HG02798 (cell line): Measurements from ENCODE around the gene AKIRIN2.

ENCODE experiments used
- ATAC-seq: cut with Tn5 transposase; IDR thresholded peaks from one replicate; pipeline ENCODE4 v1.9.1; 2021; ENCODE audit warnings: mild to moderate bottlenecking; ENCODE audit not compliant: unreplicated experiment, poor library complexity

The AKIRIN2 gene

DNA sequence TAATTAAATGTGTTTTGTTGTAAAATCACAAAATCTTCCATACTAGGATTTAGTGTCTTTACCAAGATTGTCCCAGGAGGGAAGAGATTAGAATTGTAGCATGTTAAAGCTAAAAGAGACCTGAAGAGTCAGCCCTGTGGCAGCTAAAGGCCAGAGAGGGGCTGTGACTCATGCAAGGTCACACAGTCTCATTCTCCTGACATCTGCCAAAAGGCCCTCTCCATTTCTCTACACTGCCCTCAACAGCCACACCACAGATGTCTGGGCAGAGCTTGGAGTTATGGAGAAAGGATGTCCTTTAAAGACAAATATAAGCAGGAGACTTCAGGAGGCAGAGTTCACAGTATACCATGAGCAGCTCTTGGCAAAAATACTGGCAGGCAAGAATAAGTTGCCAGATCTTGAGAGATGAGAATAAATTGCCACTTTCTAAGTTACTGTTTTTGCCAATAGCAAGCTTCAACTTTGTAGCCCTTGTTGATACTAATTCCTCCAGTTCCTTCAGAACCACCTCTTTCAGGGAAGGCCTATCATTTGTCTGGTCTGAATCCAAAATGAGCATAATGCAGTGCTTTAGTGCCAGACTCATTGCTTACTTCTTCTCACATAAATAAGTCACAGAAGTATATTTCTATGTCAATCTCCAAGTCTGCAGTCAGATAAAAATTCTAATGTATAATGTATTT lies 41.7 kb downstream of the AKIRIN2 start:
- ATAC-seq: no peak

DNA sequence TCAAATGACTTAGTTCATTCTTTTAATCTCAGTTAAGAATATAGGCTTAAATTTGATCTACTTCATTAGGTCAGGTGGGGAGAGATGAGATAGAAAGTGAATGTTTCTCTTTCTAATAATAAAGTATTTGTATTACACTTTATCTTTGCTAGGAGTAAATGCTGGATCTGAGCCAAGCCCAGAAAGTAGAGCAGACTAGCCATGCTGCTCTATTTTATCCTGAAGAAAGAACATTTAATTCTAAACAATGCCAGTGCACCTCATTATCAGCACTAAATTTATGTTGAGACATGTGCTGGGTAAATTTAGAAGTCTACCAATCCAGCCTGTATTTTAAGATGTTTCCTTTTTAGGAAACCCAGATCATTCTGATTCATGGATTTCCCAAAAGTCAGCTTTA lies 43.5 kb downstream of the AKIRIN2 start:
- no peak for ATAC-seq

DNA sequence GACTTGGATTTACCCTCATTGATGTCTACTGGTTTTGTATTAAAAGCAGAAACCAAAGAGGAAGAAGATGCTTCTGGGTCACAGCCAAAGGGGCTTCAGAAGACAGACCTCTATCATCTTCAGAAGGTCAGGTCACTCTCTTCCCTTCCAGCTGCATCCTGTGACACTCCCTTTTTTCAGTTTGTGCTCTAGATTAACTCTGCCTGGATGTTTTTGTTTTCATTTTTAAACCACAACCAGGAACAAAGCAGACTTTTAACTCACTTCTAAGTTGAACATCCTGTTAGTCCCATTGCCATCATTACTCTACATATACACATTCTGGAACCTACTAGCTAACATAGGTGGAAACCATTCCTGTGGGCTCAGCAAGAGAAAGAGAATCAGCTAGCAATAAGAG lies 45.2 kb downstream of the AKIRIN2 start:
- ATAC-seq: peak; percentile 53

DNA sequence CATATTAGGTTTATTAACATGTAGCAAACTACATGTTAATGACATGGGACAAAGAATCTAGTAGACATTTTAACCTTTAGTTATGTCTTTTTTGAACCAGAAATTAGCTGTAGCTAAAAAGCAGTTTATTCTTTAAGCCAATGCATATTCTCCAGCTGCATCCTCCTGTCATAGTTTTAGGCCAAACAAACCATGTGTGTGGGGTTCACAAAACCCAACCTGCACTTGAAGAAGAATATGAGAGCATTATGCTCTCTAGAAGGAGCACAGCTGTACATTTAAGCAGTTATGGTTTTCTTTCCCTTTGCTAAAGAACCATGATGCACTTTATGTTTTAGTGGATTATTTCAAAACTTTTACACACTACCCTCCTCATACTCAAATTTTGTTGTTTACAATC lies 46.2 kb downstream of the AKIRIN2 start:
- ATAC-seq: no peak

DNA sequence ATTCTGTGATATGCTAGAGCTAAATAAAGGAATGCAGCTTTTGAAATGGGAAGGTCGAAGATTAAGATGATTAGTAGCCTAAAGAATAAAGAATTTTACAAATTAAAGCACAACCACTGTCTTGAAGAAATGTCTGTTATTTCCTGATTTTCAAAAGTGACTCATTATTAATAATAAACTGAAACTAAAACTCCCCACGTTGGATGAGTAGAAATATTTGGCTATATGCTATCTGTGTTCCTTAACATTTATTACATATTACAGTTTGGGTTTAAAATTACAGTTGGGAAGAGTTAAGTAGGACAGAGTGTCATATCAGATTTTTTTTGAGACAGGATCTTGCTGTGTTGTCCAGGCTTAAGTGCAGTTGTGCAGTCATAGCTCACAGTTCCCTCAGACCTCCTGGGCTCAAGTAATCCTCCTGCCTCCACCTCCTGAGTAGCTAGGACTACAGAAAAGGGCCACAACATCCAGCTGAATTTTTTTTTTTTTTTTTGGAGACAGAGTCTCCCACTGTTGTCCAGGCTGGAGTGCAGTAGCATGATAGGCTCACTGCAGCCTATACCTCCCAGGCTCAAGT lies 47.1 kb downstream of the AKIRIN2 start:
- no peak for ATAC-seq

DNA sequence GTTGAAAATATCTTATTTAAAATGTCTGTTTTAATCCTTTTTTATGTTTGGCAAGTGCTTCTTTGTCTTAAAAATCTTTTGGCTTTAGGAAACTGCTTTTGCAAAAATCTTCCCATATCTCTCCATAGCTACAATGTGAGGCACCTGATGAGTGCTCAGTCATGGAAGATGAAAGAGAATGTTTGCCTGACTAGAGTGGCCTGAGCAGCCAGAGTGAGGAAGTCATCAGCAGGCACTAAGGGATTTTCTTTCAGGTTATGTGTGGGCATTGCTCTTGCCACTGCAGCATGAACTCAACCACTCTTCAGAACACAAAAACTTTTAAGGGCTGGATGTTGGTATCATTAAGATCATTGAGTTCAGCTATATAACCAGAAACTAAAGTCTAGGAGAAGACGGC lies 47.9 kb downstream of the AKIRIN2 start:
- no peak for ATAC-seq

DNA sequence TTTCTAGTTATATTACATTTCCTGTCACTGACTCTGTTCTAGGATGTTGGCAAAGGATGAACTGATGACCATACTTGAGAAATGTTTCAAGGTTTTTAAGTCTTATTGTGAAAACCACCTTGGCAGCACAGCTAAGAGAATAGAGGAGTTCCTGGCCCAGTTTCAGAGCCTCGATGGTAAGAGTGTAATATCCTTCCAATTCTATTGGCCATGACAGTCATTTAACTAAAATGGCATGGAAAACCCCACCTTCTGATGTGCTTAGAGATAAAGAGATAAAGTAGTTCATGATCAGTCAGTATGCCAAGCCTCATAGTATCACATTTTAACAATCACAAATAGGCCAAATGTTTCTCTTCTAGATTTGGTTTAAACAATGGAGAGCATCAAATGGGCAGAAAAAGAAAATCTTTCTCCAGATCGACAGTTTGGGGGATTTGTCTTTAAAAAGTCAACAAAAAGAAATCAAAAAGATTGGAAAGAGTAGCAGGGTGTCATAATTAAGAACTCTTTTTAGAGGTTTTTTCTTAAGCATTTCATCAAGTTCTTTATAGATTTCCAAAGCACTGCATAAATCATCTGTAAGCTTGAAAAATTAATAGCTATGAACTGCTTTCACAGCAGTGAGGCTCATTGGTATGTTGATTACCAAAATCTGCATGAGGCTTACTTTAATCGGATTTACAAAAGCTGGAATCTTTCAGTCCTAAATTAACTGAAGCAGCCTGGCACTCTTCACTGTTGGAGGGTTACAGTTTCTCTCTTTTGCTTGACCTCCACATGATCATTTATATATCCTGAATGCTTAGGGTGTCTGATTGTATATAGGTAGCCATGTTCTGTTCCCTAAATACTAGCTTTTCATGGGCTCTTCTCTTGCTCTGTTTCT lies 48.7 kb downstream of the AKIRIN2 start:
- ATAC-seq: no peak

DNA sequence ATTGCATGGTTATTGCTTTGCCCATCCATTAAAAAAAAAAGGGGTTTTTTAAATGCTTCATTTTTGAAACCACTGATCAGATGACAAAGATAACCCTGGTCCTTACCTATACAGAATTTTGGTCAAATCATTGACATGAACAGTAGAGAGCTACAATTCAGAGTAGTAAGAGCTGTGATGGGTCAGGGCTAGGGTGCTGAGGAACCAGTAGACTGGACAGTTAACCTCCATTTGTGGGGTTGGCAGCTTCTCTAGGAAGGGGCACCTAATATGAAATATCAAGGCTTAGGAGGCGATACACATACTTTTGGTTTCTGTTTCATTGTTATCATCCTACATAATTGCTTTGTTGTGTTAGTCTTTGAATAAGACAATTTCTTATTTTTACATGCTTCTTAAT lies 57.0 kb downstream of the AKIRIN2 start:
- no peak for ATAC-seq

DNA sequence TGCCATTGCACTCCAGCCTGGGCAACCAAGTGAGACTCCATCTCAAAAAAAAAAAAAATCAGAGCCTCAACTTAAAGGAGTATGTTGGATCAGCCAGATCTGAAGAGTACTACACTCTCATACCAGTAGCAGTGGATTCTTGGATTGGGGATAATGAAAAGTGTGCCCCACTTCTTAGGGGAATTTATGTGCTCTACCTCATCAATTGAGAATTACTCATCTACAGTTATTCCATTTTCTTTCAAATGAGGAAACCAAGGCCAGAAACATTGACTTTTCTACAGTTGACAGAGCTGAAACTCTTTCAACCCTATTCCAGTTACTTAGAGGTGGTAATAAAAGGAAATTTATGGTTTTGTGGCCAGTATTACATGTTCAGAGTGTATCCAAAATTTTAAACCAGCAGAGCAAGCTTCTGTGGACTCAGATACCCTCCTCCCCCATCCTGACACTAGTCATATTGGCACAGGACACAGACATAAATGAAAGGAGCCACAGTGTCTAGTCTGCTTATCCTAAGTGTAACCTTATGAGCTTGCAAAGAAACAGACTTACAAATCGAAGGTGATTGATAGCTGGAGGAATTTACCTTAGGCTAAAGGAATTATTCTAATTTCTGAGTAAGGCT lies 60.9 kb downstream of the AKIRIN2 start:
- ATAC-seq: no peak

DNA sequence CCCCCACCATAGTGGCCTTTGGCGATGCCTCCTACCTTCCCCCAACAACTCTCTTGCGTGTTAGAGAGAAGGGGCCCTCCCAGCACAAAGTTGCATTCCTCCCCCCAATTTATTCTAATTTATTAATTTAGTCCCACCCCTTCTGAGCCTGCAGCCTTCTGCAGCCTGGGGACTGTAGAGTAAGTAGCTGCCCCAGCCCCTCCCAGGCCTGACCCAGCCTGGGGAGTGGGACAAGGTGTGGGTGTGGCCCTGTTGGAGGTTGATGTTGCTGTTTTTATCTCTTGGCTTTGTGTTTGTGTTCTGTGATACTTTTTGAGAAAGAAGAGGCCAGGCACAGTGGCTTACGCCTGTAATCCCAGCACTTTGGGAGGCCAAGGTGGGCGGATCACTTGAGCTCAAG lies 62.7 kb downstream of the AKIRIN2 start:
- ATAC-seq: no peak

DNA sequence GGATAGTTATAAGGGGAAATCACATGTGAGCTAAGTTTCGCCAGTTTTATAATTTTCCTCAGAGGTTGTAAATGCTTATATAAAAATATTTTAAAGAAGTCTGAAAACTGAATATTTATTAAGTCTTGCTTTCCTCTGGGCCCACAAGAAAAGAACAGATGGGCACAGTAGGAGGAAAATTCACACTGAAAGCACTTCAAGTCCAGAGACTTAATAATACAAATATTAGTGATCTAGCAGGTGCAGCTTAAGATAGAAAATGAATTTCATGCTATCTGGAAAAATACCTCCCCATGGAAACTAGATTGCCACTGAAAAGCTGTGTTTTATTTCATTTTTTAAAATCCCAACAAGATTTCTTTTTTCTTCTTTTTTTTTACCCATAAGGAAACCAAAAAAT lies 64.9 kb downstream of the AKIRIN2 start:
- no peak for ATAC-seq

DNA sequence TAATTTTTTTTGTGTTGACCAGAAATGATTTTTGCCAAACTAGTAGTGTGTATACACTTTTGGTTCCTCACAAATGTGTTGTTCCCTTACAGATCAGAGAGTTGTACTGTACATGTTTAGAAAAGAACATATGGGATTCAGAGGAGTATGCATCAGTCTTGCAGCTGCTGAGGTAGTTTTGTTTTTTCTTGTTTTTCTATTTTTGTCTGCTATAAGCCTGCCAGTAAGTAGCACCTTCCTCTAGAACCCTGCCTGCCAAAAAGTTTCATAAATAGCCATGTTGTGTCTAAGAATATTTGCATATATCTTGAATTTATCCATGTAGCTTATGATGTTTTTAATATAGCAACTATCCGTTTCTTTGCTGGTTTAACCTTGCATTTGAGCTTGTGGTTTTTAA lies 65.7 kb downstream of the AKIRIN2 start:
- no peak for ATAC-seq

DNA sequence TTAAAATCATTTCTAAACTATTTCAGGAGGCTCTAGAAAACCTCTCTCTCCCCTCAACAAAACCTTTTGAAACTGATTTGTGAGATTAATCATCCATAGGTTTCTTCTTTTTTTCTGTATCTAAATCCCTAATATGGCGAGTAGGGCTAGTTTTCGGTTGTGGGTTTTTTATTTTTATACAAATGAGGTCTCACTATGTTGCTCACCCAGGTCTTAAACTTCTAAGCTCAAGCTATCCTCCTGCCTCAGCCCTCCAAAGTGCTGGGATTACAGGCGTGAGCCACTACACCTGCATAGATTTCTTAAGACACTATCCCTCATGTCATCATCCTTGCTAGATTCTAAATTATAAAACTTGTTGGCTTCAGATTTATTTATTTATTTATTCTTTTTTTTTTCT lies 68.2 kb downstream of the AKIRIN2 start:
- no peak for ATAC-seq

DNA sequence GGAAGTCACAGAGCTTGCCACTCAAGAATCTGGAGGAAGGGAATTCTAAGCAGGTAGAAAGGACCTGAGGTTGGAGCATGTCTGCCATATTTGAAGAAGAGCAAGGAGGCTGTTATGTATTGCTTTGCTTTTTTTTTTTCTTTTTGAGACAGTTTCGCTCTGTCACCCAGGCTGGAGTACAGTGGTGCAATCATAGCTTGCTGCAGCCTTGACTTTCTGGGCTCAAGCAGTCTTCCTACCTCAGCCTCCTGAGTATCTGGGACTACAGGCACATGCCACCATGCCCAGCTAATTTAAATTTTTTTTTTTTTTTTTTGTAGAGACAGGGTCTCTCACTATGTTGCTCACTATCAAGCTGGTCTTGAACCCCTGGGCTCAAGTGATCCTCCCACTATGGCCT lies 71.3 kb downstream of the AKIRIN2 start:
- ATAC-seq: no peak

DNA sequence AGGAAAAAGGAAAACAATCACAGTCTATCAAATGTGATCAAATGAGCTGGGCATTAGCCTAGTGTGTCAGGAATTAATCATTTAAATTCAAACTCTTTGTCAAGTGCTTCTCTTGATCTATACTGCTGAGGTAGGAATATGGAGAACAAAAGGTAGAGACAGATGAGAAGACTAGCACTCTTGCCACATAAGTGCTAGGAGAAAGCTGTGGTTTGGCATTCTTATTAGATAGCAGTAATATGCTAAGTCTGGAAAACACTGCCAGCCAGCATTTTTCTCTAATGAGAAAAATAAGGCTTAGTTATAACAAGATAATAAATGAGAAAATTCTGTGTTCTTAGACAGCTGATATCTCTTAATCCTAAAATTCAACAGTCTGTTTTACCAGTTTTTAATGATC lies 73.2 kb downstream of the AKIRIN2 start:
- no peak for ATAC-seq

DNA sequence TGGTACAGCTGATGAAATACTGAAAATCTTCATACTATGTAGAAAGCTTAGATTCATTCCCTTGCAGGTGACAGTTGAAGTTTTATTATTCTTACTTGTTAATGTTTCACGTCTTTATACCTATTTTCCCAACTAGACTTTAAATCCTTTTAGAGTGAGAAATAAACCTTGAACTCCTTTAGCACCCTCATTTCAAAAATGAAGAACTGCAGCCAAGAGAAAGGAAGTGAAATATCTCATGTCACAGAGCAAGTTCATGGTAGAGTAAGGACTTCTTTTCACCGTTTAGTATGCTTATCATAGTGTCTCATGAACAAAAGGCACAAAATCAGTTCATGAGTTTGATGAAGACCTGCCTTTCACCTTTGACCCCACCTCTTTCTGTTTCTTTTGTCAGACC lies 73.6 kb downstream of the AKIRIN2 start:
- ATAC-seq: no peak
